DMS79 (cell line): ENCODE data around the gene OXCT1.
"Not testable (repeated sequence)": the region's sequence is repeated elsewhere in the genome, so short reads cannot be mapped to it uniquely, and the experiment has no call there.

Experiments
- DNase-seq: peaks from one replicate; lab custom pipeline; 2025; lab: John Stamatoyannopoulos, UW

OXCT1 gene

DNA sequence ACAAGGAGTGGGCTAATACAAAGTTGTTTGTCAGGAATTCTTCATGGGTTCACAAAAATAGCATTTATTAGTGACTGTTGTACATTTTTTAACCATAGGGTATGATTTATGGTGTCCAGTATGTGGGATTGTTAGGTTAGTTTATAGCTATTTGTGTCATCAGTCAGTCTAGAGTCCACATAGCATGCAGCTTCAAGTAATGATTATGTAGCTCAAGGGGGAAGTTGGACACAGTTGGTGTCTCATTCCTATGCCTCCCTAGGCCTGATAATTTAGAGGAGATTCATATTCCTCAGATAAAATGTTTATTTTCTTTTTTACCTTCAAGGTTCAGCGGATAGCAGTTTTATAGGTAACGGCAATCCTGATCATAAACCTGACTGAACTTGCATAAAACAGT is 153.8 kb downstream of the OXCT1 start:
- no peak for DNase-seq

DNA sequence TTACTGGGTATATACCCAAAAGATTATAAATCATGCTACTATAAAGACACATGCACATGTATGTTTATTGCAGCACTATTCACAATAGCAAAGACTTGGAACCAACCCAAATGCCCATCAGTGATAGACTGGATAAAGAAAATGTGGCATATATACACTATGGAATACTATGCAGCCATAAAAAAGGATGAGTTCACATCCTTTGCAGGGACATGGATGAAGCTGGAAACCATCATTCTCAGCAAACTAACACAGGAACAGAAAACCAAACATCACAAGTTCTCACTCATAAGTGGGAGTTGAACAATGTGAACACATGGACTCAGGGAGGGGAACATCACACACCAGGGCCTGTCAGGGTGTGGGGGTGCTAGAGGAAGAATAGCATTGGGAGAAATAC is 155.8 kb downstream of the OXCT1 start:
- not testable (repeated sequence) for DNase-seq

- no peak for DNase-seq
Measured at GRCh38 chr5:41708604-41708940, 161.7 kb downstream of the OXCT1 start.

- DNase-seq = no peak
Measured at GRCh38 chr5:41707853-41708603, 162.2 kb downstream of the OXCT1 start.

DNA sequence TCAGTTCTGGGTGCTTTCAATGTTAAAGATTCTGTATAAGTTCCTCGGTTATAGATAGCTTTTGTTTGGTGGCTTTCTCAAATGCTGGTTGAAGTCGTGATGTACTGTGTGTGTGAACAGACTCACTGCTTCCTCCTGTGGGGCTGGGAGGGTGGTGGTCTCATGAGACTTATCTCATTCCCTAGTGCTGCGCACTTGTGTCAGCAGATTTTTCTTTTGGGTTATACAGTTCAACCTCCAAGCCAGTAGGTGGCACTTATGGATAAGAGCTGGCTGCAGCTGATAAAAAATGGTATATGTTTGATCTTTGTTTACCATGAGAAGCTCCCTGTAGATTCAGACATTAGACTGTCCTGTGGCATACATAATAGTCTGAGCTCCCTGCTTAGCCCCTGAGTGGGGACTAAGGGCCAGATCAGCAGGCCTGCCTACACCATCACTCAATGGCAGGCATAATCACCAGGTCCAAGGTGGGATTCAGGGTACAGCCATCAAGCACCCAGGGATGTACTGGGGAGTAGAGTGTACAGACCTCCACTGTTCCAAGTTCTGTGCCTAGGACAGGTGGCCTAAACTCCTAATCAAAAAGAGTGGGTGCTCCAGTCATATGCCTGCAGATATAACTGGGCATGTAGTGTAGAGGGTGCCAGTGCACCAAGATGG is 174.2 kb downstream of the OXCT1 start:
- DNase-seq = no peak

- no peak for DNase-seq
Measured at GRCh38 chr5:41686767-41687166, 183.5 kb downstream of the OXCT1 start.

- DNase-seq = no peak
Measured at GRCh38 chr5:41686191-41686590, 184.0 kb downstream of the OXCT1 start.

DNA sequence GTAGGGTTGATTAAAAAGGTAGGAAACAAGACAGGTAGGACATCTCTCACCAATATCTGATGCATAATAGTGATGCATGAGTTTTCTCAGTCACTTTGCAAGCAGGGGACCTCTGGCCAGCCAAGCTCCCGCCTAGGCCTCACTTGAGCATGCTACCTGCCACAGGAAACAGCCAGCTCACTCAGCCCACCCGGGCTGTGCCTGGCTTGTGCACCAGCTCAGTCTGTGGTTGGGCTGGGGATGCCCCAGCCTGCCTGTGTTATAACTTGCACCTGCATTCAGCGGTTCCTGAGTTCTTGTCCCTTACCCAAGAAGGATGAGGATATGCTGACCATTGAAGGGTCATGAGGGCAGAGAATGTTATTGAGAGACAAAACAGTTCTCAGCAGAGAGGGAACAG is 187.0 kb downstream of the OXCT1 start:
- DNase-seq = no peak

- DNase-seq = no peak
Measured at GRCh38 chr5:41682641-41683040, 187.6 kb downstream of the OXCT1 start.

GRCh38 chr5:41681840-41682239 is 188.4 kb downstream of the OXCT1 start:
- no peak for DNase-seq
